Keratinocyte (primary cell): ENCODE data around the gene SLC43A1.

Experiments
- EZH2 ChIP-seq: IDR thresholded peaks from one replicate; pipeline ENCODE4 v1.6.1; 2012; ENCODE audit warnings: inconsistent platforms, mild to moderate bottlenecking, low read length, moderate library complexity
- TF ChIP-seq, protein P1 (sequence below), 3 experiments: IDR thresholded peaks in 1 of 3; conservative IDR thresholded peaks in 1 of 3; optimal IDR thresholded peaks in 1 of 3; 2 replicates in 2 of 3; 3 replicates in 1 of 3; pipeline versions ENCODE3 to v1.5.1; 2011; ENCODE audit warnings: low read length in 3 of 3, mild to moderate bottlenecking in 3 of 3, moderate library complexity in 2 of 3, control low read depth in 1 of 3, inconsistent platforms in 1 of 3; ENCODE audit not compliant: insufficient read depth in 2 of 3; ENCODE audit errors: extremely low read depth in 1 of 3

DNA sequence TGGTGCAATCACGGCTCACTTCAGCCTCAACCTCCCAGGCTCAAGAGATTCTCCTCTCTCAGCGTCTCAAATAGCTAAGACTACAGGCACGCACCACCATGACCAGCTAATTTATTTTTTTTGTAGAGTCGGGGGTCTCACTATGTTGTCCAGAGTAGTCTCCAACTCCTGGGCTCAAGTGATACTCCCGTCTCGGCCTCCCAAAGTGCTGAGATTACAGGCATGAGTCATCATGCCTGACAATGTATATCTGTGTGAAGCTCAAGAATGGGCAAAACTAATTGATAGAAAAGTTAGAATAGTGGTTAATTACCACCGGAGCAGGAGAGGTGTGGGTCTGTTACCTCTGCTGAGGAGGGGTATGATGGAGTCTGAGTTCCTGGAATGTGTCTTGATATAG lies 79.5 kb downstream of the SLC43A1 start:
- TF ChIP-seq, protein P1, sequence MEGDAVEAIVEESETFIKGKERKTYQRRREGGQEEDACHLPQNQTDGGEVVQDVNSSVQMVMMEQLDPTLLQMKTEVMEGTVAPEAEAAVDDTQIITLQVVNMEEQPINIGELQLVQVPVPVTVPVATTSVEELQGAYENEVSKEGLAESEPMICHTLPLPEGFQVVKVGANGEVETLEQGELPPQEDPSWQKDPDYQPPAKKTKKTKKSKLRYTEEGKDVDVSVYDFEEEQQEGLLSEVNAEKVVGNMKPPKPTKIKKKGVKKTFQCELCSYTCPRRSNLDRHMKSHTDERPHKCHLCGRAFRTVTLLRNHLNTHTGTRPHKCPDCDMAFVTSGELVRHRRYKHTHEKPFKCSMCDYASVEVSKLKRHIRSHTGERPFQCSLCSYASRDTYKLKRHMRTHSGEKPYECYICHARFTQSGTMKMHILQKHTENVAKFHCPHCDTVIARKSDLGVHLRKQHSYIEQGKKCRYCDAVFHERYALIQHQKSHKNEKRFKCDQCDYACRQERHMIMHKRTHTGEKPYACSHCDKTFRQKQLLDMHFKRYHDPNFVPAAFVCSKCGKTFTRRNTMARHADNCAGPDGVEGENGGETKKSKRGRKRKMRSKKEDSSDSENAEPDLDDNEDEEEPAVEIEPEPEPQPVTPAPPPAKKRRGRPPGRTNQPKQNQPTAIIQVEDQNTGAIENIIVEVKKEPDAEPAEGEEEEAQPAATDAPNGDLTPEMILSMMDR (optimal IDR thresholded peaks at IDR 0.05 in 1 of 3, IDR thresholded peaks at IDR 0.05 in 1 of 3, conservative IDR thresholded peaks at IDR 0.05 in 1 of 3; ENCODE audit: extremely low read depth in 1 of 3, insufficient read depth in 2 of 3, low read length in 3 of 3), result no peak
- TF ChIP-seq EZH2, result no peak
